Mesenteric fat pad (tissue), 1 donor: ENCODE results near the gene DDX54. TPM values are rescaled to one million over a fixed set of nuclear protein-coding genes. Genes with fewer than 3 reads are reported as not detected.
"Not testable (repeated sequence)": the region's sequence is repeated elsewhere in the genome, so short reads cannot be mapped to it uniquely, and the experiment has no call there.

Experiments
- DNase-seq: peaks from one replicate; pipeline ENCODE4 v3.0.0-alpha.2; 2020; ENCODE audit warnings: low spot score
- total RNA-seq: library from RNA; stranded (reverse); fragmentation: NEBNext Ultra II Directional; extraction: Animal tissue kit (Norgen Biotek cat#: 25700); gene quantifications from one replicate; pipeline ENCODE4 v1.2.1, GENCODE V29; 2021
- donor health status: DM: yes; HTN: yes; CAD: no.

Gene DDX54
- total RNA-seq, 1 donor from 2014 or later = 46.3 TPM

DNA sequence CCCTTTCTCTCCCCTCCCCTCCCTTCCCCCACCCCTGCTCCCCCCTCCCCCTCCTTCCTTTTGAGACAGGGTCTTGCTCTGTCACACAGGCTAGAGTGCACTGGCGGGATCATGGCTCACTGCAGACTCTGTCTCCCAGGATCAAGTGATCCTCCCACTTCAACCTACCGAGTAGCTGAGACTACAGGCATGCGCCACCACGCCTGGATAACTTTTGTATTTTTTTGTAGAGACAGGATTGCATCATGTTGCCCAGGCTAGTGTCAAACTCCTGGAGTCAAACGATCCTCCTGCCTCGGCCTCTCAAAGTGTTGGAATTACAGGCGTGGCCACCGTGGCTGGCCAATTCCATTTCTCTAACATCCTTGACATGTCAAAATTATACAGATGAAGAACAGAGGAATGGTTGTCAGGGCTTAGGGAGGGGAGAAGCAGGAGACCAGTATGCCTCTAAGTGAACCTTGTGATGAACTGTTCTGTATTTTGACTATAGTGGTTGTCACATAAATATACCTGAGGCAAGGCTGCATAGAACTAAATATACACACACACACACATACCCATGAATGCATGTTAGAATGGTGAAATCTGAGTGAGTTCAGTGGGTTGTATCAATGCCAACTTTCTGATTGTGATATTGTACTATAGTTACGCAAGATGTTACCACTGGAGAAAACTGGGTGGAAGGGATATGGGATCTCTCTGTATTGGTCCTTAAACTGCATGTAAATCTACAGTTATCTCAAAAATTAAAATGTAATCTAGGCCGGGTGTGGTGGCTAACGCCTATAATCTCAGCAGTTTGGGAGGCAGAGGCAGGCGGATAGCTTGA lies 39.3 kb downstream of the DDX54 start:
- no peak for DNase-seq

GRCh38 chr12:113144806-113145205 lies 40.5 kb downstream of the DDX54 start:
- no peak for DNase-seq

- no peak for DNase-seq
Measured at GRCh38 chr12:113143959-113144358, 41.3 kb downstream of the DDX54 start.

- DNase-seq = no peak
Measured at GRCh38 chr12:113142886-113143332, 42.4 kb downstream of the DDX54 start.

DNA sequence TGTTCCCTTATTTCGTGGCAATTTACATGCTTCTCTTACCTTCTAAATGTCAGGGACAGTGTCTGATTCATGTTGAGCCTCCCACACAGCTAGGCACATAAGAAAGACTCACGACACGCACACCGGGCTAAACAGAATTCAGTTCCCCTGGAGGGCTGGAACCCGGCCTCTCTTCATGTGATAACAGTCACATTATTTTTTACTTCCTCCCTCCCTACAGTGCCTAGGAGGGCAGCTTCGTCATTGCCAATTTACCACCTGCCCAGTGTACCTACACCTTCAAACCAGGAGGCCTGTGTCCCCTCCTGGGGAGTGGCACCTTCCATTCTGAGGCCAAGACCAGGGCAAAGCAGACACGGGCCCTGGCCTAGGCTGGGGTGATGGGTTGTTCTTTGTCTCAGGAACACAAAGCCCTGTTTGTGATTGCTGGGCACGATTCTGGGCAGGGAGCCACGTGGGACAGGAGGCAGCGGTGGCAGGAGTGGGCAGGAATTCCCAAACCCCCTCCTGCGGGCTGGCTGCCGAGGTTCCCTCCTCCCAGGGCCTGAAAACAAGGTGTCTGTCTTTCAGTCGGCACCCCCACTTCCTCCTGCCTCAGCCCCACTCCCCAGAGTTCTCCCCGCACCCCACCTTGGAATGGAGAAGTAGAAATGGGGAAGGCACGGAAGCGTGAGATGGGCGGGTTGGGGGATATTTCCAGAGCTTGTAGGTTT lies 42.9 kb downstream of the DDX54 start:
- DNase-seq = no peak

DNA sequence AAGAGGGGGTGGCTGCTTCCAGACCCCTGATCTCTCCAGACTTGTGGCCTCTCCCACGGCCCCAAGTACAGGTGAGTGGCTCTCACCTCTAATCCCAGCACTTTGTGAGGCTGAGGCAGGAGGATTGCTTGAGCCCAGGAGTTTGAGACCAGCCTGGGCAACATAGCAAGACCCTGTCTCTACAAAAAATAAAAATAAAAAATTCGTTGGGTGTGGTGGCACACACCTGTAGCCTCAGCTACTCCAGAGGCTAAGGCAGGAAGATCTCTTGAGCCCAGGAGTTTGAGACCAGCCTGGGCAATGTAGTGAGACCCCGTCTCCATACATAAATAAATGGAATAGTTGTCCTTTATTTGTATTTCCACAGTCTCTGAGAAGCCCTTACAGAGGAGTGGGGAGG lies 43.6 kb downstream of the DDX54 start:
- not testable (repeated sequence) for DNase-seq

GRCh38 chr12:113140706-113141105 lies 44.6 kb downstream of the DDX54 start:
- no peak for DNase-seq

GRCh38 chr12:113138826-113139225 lies 46.5 kb downstream of the DDX54 start:
- DNase-seq = no peak

- no peak for DNase-seq
Measured at GRCh38 chr12:113137861-113138783, 47.2 kb downstream of the DDX54 start.

DNA sequence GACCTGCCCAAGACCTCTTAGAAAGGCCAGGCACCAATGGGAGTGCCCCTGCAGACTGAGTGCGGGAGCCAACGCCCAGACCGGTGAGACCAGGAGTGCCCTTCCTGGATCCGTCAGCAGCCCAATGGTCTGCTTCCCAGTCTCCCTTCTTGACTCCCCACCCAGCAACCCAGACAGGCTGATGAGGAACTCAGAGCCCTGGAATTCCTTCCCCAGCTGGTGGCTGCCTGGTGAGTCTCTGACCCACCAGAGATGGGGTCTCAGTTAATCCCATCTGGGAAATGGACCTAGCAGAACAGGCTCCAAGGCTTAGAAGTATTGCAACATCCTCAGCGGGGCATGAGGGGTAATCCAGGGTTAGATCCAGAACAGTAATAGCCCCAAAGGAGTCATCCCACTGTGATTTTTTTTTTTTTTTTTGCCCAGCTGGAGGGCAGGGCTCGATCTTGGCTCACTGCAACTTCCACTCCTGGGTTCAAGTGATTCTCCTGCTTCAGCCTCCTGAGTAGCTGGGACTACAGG lies 48.2 kb downstream of the DDX54 start:
- DNase-seq = no peak

GRCh38 chr12:113136128-113136989 lies 48.9 kb downstream of the DDX54 start:
- no peak for DNase-seq

- DNase-seq = no peak
Measured at GRCh38 chr12:113135178-113136127, 49.8 kb downstream of the DDX54 start, which contains the start of gene RASAL1. Gene RASAL1 (minus strand): TSS chr12:113135761. CDS start chr12:113135462, 299 bp downstream.

DNA sequence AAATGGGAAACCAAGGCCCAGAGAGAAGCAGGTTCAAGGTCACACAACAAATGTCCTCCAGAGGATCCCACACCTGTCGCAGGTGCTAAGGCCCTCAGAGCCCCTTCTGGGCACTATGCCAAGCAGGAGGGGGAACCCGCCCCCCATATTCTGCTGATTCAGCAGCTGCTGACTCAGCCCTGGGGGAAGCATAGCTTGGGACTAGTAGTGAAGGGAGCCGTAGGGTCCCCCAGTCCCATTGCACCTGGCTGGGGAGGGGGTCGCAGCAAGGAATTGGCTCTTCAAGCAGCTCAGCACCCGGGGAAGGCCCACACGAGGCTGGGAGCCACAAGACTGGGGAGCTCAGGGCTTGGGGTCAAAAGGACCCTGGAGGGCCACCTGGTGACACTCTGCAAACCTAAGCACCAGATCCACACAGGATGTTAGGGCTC lies 50.7 kb downstream of the DDX54 start:
- no peak for DNase-seq

DNA sequence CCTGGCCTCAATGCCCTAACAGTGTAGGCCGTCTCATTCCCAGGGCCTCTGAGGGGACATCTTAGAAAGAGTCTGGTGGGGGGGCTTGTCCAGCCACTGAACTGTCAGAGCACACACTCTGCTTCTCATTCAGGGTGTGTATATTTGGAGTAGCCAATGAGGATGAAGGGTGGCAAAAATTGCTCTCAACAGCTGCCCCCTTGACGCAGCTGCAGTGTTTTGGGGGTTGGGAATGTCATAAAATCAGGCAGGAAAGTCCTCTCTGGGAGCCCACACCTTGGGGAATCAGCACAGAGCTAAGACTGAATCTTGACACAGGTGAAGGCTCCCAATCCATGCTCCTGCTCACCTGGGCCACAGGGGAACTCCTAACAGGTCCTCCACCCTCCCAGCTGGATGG lies 51.2 kb downstream of the DDX54 start:
- DNase-seq = no peak

DNA sequence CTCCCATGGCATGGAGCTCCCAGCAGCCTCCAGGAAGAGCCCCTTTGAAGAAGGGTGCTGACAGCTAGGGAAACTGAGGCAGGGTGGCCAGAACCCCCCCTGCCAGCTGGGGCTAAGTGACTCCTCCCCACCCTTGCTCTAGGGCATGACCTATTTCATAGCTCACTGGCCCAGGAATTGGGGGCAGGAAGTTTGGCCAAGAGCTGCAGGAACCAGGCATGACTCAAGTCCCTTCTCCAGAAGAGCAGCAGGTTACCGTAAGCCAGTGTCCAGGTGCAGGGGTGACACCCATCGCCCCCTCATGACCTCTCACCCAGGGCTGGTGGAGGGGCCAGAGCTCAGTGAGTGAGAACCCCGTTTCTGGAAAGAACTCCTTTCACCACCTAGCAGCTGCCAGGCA lies 51.6 kb downstream of the DDX54 start:
- DNase-seq = no peak

DNA sequence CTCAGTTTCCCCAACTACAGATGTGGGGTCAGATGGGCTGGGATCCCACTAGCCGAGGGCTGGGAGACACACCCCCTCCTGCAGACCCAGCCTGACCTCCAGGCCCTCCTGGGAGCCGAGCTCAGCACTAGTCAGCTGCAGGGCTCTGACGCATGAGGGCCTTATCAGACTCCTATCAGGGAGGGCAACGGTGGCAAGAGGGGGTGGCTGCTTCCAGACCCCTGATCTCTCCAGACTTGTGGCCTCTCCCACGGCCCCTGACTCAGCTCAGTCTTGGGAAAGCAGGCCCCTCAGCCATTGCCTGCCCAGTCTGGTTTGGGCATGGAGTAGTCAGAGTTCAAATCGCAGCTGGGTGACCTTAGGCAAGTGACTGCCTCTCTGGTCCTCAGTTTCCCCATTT lies 52.2 kb downstream of the DDX54 start:
- no peak for DNase-seq

GRCh38 chr12:113131556-113131955 lies 53.7 kb downstream of the DDX54 start:
- no peak for DNase-seq

DNA sequence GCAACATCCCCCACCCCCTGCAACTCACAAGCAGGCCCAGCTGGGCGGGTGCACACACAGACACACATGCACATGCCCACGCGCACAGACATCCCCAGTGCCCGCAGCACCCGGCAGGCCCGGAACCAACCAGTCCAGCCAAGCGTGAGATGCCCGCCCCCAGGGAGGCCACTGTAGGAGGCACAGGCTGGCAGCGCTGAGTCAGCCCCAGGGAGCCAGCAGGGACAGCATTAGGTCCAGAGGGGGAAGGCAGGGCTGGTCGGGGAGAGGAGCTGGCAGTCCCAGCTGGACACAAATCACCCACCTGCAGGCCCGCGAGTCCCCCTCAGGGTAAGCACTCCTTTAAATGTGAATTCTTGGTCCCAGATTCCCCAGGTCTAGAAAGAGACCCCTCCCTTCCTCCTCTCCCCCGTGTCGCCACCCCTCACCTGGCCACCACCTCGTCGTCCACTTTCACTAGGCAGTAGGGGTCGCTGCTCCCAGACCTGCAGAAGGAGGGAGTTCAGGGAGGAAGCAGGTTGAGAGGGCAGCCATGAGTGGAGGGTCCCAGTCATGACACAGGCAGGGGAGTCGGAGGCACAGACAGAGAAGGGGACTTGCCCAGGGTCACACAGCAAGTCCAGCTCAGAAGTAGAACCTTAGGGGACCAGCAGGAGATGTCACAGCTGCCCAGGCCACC lies 54.7 kb downstream of the DDX54 start:
- no peak for DNase-seq
